ENCODE measurements around the gene MOSMO.
"Not testable (repeated sequence)": the region's sequence is repeated elsewhere in the genome, so short reads cannot be mapped to it uniquely, and the experiment has no call there.

MOSMO gene

DNA sequence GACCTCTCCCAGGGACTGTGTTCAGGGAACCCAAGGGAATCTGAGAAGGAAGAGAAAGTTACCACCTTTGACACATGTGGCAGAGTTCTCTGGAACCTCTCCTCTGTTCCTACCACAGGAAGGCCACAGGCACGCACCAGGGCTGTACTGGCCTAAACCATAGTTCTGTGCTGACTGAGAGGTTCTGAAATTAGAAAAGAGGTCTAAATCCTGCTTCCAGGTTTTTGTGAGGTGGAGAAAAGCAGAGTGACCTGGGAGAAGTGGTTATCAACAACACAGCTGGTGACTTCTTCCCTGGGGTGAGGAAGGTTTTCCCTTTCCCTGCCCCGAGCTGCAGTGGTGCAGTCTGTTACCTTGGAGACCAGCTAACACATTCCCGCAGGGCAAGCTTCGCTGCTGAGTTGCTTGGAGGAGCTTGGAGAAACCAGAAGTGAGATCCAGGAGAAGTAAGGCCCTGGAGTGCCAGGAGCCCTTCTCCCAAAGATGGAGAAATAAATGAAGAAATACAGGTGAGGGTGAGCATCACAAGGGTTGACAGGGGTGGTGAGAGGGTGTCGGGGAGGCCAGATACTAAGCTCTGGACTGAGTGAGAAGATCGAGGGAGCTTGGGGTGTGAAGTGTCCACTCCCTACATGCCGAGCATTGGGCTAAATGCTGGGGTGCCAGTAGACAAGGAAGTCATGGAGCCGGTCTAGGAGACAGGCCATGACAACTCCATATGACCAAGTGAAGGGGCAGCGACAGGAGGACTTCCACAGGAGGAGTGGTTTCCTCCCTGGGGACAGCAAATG lies 84.4 kb downstream of the MOSMO start, which contains the start of gene VWA3A:
Gene VWA3A (plus strand): TSS at position 399 of the 791 bp plus-strand sequence. CDS start 97 bp downstream, at position 496.
- no peak for DNase-seq (ENCODE audit: low read depth, low spot score)

- no peak for DNase-seq (ENCODE audit: low read depth, low spot score)
These were observed 85.4 kb downstream of the MOSMO start for GRCh38 chr16:22093331-22093730.

DNA sequence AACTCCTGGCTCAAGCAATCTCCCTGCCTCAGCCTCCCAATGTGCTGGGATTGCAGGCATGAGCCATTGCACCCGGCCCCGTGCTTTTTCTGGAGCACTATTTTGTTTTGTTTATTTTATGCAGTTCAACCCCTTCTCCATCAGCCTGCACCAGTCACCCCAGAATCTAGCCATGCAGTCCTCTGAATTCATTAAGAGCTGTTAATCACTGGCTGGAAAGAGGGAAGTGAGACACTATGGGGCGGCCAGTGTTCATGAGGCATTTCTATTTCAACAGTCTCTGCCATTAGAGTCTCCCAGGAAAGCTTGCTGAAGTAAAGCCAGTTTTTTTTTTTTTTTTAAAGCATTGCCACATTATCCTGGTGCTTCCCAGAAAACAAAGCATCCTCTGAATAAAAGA lies 86.1 kb downstream of the MOSMO start:
- no peak for DNase-seq (ENCODE audit: low read depth, low spot score)

GRCh38 chr16:22098405-22099255 lies 90.7 kb downstream of the MOSMO start:
- no peak for DNase-seq (ENCODE audit: low read depth, low spot score)

DNA sequence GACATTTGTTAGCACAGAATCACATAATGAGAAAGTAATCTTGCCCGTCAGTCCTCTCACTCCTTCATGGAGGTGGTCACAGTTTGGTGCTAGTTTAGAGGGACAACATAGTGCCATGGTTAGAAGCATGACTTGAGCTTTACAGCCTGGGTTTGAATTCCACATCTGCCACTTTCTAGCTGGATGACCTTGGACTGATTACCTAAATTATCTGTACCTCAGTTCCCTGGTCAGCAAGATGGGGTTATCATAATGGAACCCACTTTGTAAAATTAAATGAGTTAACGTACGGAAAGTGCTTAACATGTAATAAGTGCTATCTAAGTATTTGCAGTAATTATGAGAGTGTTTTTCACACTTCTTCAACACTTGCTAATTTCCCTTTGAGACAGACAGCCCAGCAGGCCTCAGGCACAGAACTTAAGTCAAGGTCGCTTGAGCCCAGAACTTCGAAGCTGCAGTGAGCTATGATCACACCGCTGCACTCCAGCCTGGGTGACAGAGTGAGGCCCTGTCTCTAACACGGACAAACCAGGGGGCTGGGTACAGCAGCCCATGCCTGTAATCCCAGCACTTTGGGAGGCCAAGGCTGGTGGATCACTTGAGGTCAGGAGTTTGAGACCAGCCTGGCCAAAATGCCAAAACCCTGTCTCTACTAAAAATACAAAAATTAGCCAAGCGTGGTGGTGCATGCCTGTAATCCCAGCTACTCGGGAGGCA lies 91.5 kb downstream of the MOSMO start:
- no peak for DNase-seq (ENCODE audit: low read depth, low spot score)

DNA sequence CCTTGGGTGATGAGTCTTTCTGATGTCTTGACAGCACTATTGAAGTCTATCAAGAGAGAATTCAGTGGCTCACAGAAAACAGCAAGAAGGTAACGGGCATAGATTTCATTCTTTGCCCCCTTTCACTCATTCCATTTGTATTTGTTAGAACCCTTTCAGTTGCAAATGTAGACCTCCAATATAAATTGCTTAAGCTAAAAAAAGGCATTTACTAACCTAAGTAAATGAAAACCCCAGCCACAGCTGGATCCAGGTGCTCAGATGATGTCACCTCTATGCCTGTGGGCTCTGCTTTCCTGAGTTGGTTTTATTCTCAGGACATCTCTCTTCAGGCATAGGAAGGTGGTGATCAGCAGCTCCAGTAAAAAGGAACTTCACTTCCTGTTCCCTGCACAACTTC lies 95.5 kb downstream of the MOSMO start:
- DNase-seq (ENCODE audit: low read depth, low spot score), result no peak

- DNase-seq (ENCODE audit: low read depth, low spot score), result no peak
These were observed 101.5 kb downstream of the MOSMO start for GRCh38 chr16:22109258-22109898.

DNA sequence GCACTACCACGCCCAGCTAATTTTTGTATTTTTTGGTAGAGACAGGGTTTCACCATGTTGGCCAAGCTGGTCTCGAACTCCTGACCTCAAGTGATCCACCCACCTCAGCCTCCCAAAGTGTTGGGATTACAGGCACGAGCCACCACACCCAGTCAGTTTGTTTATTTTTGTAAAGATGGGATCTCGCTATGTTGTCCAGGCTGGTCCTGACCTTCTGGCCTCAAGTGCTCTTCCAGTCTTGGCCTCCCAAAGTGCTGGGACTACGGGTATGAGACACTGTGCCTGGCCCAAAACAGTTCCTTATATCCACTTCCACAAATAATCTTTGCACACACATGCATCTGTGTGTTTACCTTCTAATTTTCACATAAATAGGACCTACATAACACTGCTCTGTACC lies 103.7 kb downstream of the MOSMO start:
- not testable (repeated sequence) for DNase-seq (ENCODE audit: low read depth, low spot score)

DNA sequence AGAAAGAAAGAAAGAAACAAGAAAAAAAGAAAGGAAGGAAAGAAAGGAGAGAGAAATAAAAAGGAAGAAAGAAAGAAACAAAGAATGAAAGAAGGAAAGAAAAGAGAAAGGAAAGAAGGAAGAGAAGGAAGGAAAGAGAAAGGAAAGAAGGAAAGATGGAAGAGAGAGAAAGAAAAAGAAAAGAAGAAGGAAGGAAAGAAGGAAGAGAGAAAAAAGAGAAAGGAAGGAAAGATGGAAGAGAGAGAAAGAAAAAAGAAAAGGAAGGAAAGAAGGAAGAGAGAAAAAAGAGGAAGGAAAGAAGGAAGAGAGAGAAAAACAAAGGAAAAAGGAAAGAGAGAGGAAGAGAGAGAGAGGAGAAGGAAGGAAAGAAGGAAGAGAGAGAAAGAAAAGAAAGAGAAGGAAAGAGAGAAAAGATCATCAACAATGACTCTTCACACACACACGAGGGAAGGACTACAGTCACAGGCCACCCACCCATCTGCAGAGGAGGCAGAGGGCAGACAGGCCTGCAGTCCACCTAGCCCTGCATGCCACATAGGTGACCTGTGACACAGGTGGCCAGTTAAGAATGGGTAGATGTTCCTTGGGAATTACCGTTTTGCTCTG lies 108.3 kb downstream of the MOSMO start:
- no peak for DNase-seq (ENCODE audit: low read depth, low spot score)

DNA sequence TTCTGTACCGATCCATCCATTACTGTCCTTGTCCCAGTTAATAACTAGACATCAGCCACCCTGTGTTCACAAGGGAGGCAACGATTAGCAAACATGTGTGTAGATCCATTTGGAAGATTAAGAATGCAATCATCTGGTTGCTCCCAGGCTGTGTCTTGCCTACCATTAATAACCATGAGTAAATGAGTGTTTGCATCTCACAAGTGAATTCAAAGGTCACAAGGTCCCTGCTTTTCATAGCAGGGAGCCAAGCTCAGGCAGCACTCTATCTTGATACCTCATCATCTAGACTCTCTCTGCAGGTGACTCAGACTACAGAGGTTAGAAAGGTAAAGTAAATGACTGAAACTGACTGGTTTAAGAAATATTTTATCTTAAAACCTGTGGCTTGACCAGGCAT lies 109.7 kb downstream of the MOSMO start:
- DNase-seq (ENCODE audit: low read depth, low spot score), result no peak

DNA sequence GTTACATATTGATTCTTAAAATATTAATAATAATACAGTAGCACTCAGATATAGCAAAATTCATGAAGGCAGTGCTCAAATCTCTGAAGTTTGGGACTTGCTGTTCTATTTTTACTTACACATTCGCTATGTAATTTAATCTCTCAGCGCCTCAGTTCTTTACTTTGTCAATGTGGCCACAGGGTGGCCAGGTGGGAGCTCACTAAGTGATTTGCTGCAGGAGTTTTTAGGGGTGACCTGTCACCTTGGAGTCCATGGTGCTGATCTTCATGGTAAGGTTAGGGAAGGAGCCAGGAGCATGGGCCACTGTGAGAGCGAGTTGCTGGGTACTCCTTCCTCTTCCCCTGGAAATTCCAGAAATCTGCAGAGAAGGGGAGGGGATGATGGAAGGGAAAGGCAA lies 112.5 kb downstream of the MOSMO start:
- no peak for DNase-seq (ENCODE audit: low read depth, low spot score)

GRCh38 chr16:22122239-22122638 lies 114.3 kb downstream of the MOSMO start:
- no peak for DNase-seq (ENCODE audit: low read depth, low spot score)

DNA sequence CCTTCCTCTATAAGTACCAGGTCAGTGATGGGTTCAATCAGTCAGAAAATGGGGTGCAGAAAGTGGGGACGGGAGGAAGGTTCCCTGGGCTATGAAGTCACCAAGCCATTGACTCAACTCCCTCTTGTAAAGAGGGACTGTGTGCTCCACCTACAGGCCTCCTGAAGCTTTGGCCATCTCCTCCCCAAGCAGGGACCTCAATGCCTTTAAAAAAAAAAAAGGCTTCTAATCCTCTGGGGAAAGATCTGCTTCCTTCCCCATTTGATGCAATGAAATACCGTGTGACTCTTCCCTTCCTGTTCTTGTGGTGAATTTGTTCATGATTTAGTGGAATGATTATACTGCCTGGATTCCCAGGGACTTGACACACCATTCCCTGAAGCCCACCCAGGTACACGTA lies 115.2 kb downstream of the MOSMO start:
- DNase-seq (ENCODE audit: low read depth, low spot score), result no peak

- no peak for DNase-seq (ENCODE audit: low read depth, low spot score)
These were observed 116.0 kb downstream of the MOSMO start for GRCh38 chr16:22123759-22124490.

GRCh38 chr16:22124583-22125284 lies 116.8 kb downstream of the MOSMO start:
- DNase-seq (ENCODE audit: low read depth, low spot score), result no peak

GRCh38 chr16:22126037-22126558 lies 118.2 kb downstream of the MOSMO start:
- no peak for DNase-seq (ENCODE audit: low read depth, low spot score)

- not testable (repeated sequence) for DNase-seq (ENCODE audit: low read depth, low spot score)
These were observed 120.6 kb downstream of the MOSMO start for GRCh38 chr16:22128537-22128936.

DNA sequence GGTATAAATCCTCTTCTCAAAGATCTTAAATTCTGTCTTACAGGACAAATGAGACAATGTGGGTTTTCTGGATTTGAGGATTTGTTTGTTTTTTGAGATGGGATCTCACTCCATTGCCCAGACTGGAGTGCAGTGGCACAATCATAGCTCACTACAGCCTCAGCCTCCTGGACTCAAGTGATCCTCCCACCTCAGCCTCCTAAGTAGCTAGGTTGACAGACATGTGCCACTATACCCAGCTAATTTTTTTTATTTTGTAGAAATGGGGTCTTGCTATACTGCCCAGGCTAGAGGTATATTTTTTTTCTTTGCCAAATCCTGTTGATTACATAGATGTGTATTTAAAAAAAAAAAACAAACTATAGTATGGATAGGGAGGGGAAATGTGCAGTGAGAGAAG lies 122.6 kb downstream of the MOSMO start:
- DNase-seq (ENCODE audit: low read depth, low spot score), result no peak

DNA sequence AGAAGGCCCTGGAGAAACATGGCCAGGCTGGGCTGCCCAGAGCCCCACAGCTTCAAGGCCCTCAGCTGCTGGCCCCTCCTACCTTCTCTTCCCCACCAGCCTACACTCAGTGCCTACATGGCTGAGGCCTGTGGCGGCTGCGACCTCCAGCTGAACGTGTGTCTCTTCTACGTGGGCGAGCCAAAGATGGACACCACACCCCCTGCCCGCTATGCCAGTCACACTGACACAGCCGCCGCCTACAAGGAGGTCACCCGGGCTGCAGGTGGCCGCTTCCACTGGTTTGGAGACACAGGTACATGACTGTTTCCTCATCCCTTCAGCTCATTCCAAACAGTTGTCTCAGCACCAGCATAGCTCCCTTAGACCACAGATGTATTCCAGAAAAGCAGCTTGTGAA lies 124.9 kb downstream of the MOSMO start:
- no peak for DNase-seq (ENCODE audit: low read depth, low spot score)

All from smooth muscle cell of the brain vasculature (primary cell).